ENCODE results near the gene CADPS2. TPM values are rescaled to one million over a fixed set of nuclear protein-coding genes. Genes with fewer than 3 reads are reported as not detected.

CADPS2 gene
- total RNA-seq, 2 donors from 2014 or later = 4.3 to 11.7 TPM

DNA sequence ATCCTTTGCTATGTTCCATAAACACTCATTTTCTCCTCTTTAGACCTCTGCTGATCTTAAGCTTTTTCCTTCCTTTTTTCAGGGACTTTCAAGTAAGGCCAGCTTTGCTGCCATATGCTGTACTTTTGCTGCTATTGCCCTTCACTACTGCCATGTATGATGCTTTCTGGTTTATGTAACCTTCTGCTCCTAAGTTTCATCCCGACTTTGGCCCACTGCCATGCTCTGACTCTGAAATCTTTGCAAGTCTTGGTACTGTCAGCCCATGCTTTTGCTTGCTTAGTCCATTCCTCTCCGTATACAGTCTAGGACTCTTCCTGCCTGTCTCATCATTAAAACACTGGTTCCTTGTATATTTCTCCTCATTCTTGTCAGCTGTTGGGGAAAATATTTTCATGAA is 339.8 kb downstream of the CADPS2 start:
- Mint-ChIP-seq H3K4me1 (no peaks in the 10 kb centered on the region), H3K36me3 (ENCODE audit: low read depth) (no peaks in the 10 kb centered on the region)

DNA sequence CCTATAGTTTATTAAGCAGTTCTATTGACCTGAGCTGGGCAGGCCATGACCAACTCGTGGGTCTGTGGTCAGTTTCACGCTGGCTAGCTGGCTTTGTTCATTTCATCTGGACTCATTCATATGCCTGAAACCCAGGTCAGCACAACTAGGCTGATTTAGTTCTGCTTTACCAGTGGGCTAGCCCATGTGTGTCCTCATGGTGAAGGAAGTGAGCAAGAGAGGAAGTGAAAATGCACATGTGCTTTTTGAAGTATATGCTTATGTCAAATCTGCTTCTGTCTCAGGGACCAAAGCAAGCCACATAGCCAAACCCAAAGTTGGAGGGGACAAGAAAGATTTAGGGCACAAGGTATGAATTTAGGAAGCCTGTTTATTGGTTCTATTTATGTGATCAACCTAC is 341.8 kb downstream of the CADPS2 start:
- 73 to 83% methylated on average over 2 of the region's 2 CpGs for WGBS, 2 experiments (ENCODE audit: insufficient coverage in 1 of 2, insufficient read length in 1 of 2)
- no peaks in the 10 kb centered on the region for H3K27me3 Mint-ChIP-seq (ENCODE audit: insufficient read depth)
- H3K4me1 Mint-ChIP-seq = no peaks in the 10 kb centered on the region
- no peak overlapping the region for H3K4me3 Mint-ChIP-seq
- no peak overlapping the region for H3K9ac ChIP-seq (ENCODE audit: extremely low read depth, low read length, poor library complexity, severe bottlenecking)
- no peak overlapping the region for H3K27ac Mint-ChIP-seq
- H3K36me3 ChIP-seq (ENCODE audit: control insufficient read depth, insufficient read depth, low read length) = no peaks in the 10 kb centered on the region
- no peaks in the 10 kb centered on the region for H3K36me3 Mint-ChIP-seq (ENCODE audit: low read depth)
- H3K27me3 ChIP-seq (ENCODE audit: control insufficient read depth, insufficient read depth, low read length, poor library complexity, severe bottlenecking) = no peaks in the 10 kb centered on the region
- no peaks in the 10 kb centered on the region for H3K9me3 Mint-ChIP-seq
- DNase-seq = no peak
- H3K9me3 ChIP-seq (ENCODE audit: control insufficient read depth, low read length) = no peaks in the 10 kb centered on the region
- no peak overlapping the region for H3K4me3 ChIP-seq (ENCODE audit: low read length)
- TF ChIP-seq CTCF (conservative IDR thresholded peaks at IDR 0.05) = no peak
- no peaks in the 10 kb centered on the region for H3K4me1 ChIP-seq (ENCODE audit: control insufficient read depth, insufficient read depth, low read length)
- H3K27ac ChIP-seq (ENCODE audit: low read depth, low read length) = no peak overlapping the region

More for the DNA sequence above, 339.8 kb downstream of the CADPS2 start:
- Histone ChIP-seq H3K4me1 (ENCODE audit: control insufficient read depth, insufficient read depth, low read length) (no peaks in the 10 kb centered on the region), H3K27me3 (ENCODE audit: control insufficient read depth, insufficient read depth, low read length, poor library complexity, severe bottlenecking) (no peaks in the 10 kb centered on the region), H3K27ac (ENCODE audit: low read depth, low read length) (no peak overlapping the region), H3K9me3 (ENCODE audit: control insufficient read depth, low read length) (no peaks in the 10 kb centered on the region), H3K9ac (ENCODE audit: extremely low read depth, low read length, poor library complexity, severe bottlenecking) (no peak overlapping the region), H3K36me3 (ENCODE audit: control insufficient read depth, insufficient read depth, low read length) (no peaks in the 10 kb centered on the region), H3K4me3 (ENCODE audit: low read length) (no peak overlapping the region)
- WGBS, 2 experiments (ENCODE audit: insufficient coverage in 1 of 2, insufficient read length in 1 of 2) = 36 to 66% methylated on average over 1 to 2 of the region's 2 CpGs
- DNase-seq = no peak
- no peak overlapping the region for H3K27ac Mint-ChIP-seq
- no peak overlapping the region for H3K4me3 Mint-ChIP-seq
- no peaks in the 10 kb centered on the region for H3K9me3 Mint-ChIP-seq
- TF ChIP-seq CTCF (conservative IDR thresholded peaks at IDR 0.05) = no peak
- H3K27me3 Mint-ChIP-seq (ENCODE audit: insufficient read depth) = no peaks in the 10 kb centered on the region

DNA sequence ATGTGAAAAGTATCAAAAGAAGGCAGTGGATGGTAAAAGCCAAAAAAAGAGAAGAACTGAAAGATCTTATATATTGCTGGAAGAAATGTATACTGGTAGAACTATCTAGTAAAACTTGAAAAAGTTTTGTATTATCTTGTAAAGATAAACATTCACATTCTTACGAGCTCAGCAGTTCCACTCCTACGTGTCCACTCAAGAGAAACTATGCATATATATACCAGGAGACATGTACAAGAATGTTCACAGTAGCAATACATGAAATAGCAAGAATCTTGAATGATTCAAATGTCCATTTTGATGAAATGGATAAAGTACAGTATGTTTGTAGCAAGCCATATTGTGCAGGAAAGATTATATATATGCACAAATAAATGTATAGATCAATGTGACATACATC is 342.4 kb downstream of the CADPS2 start:
- TF ChIP-seq CTCF (conservative IDR thresholded peaks at IDR 0.05) = no peak
- Mint-ChIP-seq H3K27ac (no peak overlapping the region), H3K36me3 (ENCODE audit: low read depth) (no peaks in the 10 kb centered on the region), H3K4me3 (no peak overlapping the region), H3K4me1 (no peaks in the 10 kb centered on the region), H3K27me3 (ENCODE audit: insufficient read depth) (no peaks in the 10 kb centered on the region), H3K9me3 (no peaks in the 10 kb centered on the region)
- Histone ChIP-seq H3K36me3 (ENCODE audit: control insufficient read depth, insufficient read depth, low read length) (no peaks in the 10 kb centered on the region), H3K9ac (ENCODE audit: extremely low read depth, low read length, poor library complexity, severe bottlenecking) (no peak overlapping the region), H3K4me1 (ENCODE audit: control insufficient read depth, insufficient read depth, low read length) (no peaks in the 10 kb centered on the region), H3K27ac (ENCODE audit: low read depth, low read length) (no peak overlapping the region), H3K9me3 (ENCODE audit: control insufficient read depth, low read length) (no peaks in the 10 kb centered on the region), H3K27me3 (ENCODE audit: control insufficient read depth, insufficient read depth, low read length, poor library complexity, severe bottlenecking) (no peaks in the 10 kb centered on the region), H3K4me3 (ENCODE audit: low read length) (no peak overlapping the region)
- no peak for DNase-seq
- 85% methylated on average over 2 of the region's 2 CpGs; no CpG with 5 or more reads in 1 of the 2 experiments for WGBS, 2 experiments (ENCODE audit: insufficient coverage in 1 of 2, insufficient read length in 1 of 2)
